ENCODE measurements around the gene PCP2. TPM values are rescaled to one million over a fixed set of nuclear protein-coding genes. Genes with fewer than 3 reads are reported as not detected.

The PCP2 gene
- total RNA-seq, 1 experiment from 2014 or later: not detected

DNA sequence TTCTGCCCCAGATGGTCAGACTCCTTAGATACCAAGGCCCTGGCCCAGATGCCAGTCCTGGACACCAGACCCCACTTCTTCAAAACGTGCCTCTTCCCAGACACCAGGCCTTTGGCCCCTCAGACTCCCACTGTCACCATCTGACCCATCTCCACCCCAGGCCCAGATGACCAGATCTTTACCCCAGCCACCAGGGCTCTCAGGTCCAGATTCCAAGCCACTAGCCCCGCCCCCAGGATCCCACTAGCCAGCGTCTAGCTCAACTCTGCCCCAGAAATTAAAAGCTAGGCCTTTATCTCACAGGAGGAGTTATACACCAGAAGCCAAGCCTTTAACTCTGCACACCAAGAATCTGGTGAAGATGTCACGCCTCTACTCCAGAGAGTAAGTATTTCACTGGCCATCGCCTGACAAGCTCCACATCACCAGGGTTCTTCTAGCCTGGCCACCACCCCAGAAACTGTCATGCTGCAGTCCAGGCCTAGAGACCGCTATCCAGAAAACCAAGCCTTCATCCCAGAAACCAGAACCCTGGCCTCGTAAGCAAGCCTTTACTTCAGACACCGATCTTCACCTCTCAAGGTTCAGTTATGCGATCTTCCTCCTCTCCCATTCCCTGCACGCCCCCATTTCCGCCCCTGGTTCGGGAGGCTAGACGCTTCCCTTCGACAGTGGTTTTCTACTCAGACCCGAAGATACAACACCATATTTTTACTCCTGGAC, 4.8 kb downstream of the PCP2 start:
- POLR2A ChIA-PET: interaction anchor here (0.5 kb wide), 2 partner anchors 221 to 559 kb away, joined by 3 to 9 read pairs; partner anchors contain the start of gene ZNF557
- ATAC-seq: no peak

DNA sequence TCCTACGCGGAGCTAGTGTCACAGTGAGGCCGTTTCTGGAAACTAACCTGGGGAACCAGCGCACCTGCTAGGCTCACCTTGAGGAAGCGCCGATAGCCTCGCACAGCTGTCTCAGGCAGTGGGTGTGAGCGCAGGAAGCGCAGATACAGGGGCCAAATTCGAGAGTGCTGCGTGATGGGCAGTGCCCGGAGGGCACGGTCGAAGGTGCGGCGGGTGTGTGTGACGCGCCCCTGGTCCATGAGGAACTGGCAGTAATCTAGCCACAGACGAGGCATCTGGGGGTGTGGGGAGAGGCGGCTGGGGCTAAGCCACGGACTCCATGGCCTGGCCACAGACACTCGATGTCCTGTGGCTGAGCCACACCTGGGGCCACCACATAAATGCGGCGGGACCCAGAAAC, 6.4 kb downstream of the PCP2 start:
- in situ Hi-C loops (cut with HindIII; ENCODE audit: low pct_unique_long_range_greater_than_20kb, low sequenced_read_pairs) (no loop called here), intact Hi-C loops (cut with micrococcal nuclease; ENCODE audit: unreplicated experiment) (no loop called here)
- peaks cover 11% of the 10 kb centered on the region; the same call in 1 of the 2 replicates for H3K36me3 ChIP-seq (ENCODE audit: control insufficient read depth, insufficient read depth, low read length)
- DNase-seq (ENCODE audit: low read depth, low spot score) (no peak), ATAC-seq (no peak)
- TF ChIP-seq, protein P1, sequence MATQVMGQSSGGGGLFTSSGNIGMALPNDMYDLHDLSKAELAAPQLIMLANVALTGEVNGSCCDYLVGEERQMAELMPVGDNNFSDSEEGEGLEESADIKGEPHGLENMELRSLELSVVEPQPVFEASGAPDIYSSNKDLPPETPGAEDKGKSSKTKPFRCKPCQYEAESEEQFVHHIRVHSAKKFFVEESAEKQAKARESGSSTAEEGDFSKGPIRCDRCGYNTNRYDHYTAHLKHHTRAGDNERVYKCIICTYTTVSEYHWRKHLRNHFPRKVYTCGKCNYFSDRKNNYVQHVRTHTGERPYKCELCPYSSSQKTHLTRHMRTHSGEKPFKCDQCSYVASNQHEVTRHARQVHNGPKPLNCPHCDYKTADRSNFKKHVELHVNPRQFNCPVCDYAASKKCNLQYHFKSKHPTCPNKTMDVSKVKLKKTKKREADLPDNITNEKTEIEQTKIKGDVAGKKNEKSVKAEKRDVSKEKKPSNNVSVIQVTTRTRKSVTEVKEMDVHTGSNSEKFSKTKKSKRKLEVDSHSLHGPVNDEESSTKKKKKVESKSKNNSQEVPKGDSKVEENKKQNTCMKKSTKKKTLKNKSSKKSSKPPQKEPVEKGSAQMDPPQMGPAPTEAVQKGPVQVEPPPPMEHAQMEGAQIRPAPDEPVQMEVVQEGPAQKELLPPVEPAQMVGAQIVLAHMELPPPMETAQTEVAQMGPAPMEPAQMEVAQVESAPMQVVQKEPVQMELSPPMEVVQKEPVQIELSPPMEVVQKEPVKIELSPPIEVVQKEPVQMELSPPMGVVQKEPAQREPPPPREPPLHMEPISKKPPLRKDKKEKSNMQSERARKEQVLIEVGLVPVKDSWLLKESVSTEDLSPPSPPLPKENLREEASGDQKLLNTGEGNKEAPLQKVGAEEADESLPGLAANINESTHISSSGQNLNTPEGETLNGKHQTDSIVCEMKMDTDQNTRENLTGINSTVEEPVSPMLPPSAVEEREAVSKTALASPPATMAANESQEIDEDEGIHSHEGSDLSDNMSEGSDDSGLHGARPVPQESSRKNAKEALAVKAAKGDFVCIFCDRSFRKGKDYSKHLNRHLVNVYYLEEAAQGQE (IDR thresholded peaks at IDR 0.05; ENCODE audit: insufficient read depth in 1 of 2, low read depth in 2 of 2, low read length in 1 of 2): no peak
- TF ChIP-seq POLR2AphosphoS5 (IDR thresholded peaks at IDR 0.05; ENCODE audit: low read depth, low read length) (no peak), SIN3A (IDR thresholded peaks at IDR 0.05; ENCODE audit: borderline replicate concordance, insufficient read depth, low read depth, low read length) (no peak), TCF7L2 (IDR thresholded peaks at IDR 0.05; ENCODE audit: low read depth, low read length) (no peak)
- TF ChIP-seq, protein P2, sequence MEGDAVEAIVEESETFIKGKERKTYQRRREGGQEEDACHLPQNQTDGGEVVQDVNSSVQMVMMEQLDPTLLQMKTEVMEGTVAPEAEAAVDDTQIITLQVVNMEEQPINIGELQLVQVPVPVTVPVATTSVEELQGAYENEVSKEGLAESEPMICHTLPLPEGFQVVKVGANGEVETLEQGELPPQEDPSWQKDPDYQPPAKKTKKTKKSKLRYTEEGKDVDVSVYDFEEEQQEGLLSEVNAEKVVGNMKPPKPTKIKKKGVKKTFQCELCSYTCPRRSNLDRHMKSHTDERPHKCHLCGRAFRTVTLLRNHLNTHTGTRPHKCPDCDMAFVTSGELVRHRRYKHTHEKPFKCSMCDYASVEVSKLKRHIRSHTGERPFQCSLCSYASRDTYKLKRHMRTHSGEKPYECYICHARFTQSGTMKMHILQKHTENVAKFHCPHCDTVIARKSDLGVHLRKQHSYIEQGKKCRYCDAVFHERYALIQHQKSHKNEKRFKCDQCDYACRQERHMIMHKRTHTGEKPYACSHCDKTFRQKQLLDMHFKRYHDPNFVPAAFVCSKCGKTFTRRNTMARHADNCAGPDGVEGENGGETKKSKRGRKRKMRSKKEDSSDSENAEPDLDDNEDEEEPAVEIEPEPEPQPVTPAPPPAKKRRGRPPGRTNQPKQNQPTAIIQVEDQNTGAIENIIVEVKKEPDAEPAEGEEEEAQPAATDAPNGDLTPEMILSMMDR (IDR thresholded peaks at IDR 0.05): no peak
- H3K9me3 ChIP-seq (ENCODE audit: control insufficient read depth, insufficient read depth, low read depth, low read length): no peaks in the 10 kb centered on the region
- POLR2A ChIA-PET: no interaction called here
- peaks cover 9% of the 10 kb centered on the region; the same call in 1 of the 2 replicates for H3K4me1 ChIP-seq (ENCODE audit: control insufficient read depth, insufficient read depth, low read length)
- no peaks in the 10 kb centered on the region for H3K27me3 ChIP-seq (ENCODE audit: control insufficient read depth, insufficient read depth, low read length)
- no peak overlapping the region for H3K4me3 ChIP-seq (ENCODE audit: low read depth in 2 of 2, low read length in 2 of 2)
- BruUV-seq (replicated peaks): no TSS peak
- CTCF ChIA-PET: no interaction called here
- no peak overlapping the region for H3K27ac ChIP-seq (ENCODE audit: low read length)

More for the DNA sequence above, 4.8 kb downstream of the PCP2 start:
- CTCF ChIA-PET: interaction anchor here (0.6 to 0.8 kb wide), 2 partner anchors 70 to 275 kb away, joined by 3 to 10 read pairs; no protein-coding TSS in a partner anchor
- Histone ChIP-seq H3K36me3 (ENCODE audit: control insufficient read depth, insufficient read depth, low read length) (peaks cover 11% of the 10 kb centered on the region; the same call in 1 of the 2 replicates), H3K27me3 (ENCODE audit: control insufficient read depth, insufficient read depth, low read length) (no peaks in the 10 kb centered on the region), H3K4me1 (ENCODE audit: control insufficient read depth, insufficient read depth, low read length) (peaks cover 9% of the 10 kb centered on the region; the same call in 1 of the 2 replicates), H3K4me3 (ENCODE audit: low read depth in 2 of 2, low read length in 2 of 2) (peak overlapping the region; percentile 100), H3K9me3 (ENCODE audit: control insufficient read depth, insufficient read depth, low read depth, low read length) (no peaks in the 10 kb centered on the region), H3K27ac (ENCODE audit: low read length) (peak overlapping the region; percentile 92)
- TSS peak; percentile 96 for BruUV-seq (replicated peaks)
- TF ChIP-seq TCF7L2 (IDR thresholded peaks at IDR 0.05; ENCODE audit: low read depth, low read length) (no peak), SIN3A (IDR thresholded peaks at IDR 0.05; ENCODE audit: borderline replicate concordance, insufficient read depth, low read depth, low read length) (no peak), POLR2AphosphoS5 (IDR thresholded peaks at IDR 0.05; ENCODE audit: low read depth, low read length) (no peak)
- TF ChIP-seq, protein P2 (IDR thresholded peaks at IDR 0.05): no peak
- TF ChIP-seq, protein P1 (IDR thresholded peaks at IDR 0.05; ENCODE audit: insufficient read depth in 1 of 2, low read depth in 2 of 2, low read length in 1 of 2): no peak
- DNase-seq (ENCODE audit: low read depth, low spot score): no peak
- in situ Hi-C loops (cut with HindIII; ENCODE audit: low pct_unique_long_range_greater_than_20kb, low sequenced_read_pairs): no loop called here
- intact Hi-C loops (cut with micrococcal nuclease; ENCODE audit: unreplicated experiment): no loop called here
